HepG2 (cell line): ENCODE results near the gene CDX1. TPM values are rescaled to one million over a fixed set of nuclear protein-coding genes. Genes with fewer than 3 reads are reported as not detected.
A peak's percentile ranks its signal among the peaks of the same experiment; 100 is the strongest.

Experiments
- BRD4 ChIP-seq: sonication (generic); formaldehyde crosslinking; IDR thresholded peaks from 2 replicates; pipeline ENCODE4 v1.4.0; 2020; ENCODE audit warnings: missing genetic modification reagents
- CEBPG ChIP-seq: IDR thresholded peaks from 2 replicates; pipeline ENCODE4 v1.6.1; 2016
- HNRNPL ChIP-seq: fragments of 200-400 bp; formaldehyde crosslinking; IDR thresholded peaks from 2 replicates; pipeline ENCODE4 v1.6.1; 2017; ENCODE audit warnings: mild to moderate bottlenecking, low read depth, low read length
- PHB2 ChIP-seq: fragments of 450-650 bp; IDR thresholded peaks from 2 replicates; pipeline ENCODE4 v1.6.1; 2018; ENCODE audit not compliant: partially characterized antibody
- PHF21A ChIP-seq: sonication (generic); formaldehyde crosslinking; IDR thresholded peaks from 2 replicates; pipeline ENCODE4 v1.5.0; 2020; ENCODE audit warnings: mild to moderate bottlenecking, missing genetic modification reagents
- PPARG ChIP-seq: conservative IDR thresholded peaks from 2 replicates; pipeline ENCODE4 v1.6.1; 2016; ENCODE audit warnings: missing biosample characterization, missing genetic modification reagents
- SNAI1 ChIP-seq: sonication (generic); formaldehyde crosslinking; IDR thresholded peaks from 2 replicates; pipeline ENCODE4 v1.5.0; 2020; ENCODE audit warnings: mild to moderate bottlenecking, missing genetic modification reagents, borderline replicate concordance
- TOE1 ChIP-seq: sonication (generic); formaldehyde crosslinking; IDR thresholded peaks from 2 replicates; pipeline ENCODE4 v1.4.0; 2020; ENCODE audit warnings: mild to moderate bottlenecking, missing genetic modification reagents
- ZNF24 ChIP-seq: fragments of 450-650 bp; IDR thresholded peaks from 2 replicates; pipeline ENCODE4 v1.6.1; 2017; ENCODE audit warnings: antibody characterized with exemption, mild to moderate bottlenecking
- ZNF510 ChIP-seq: sonication (generic); formaldehyde crosslinking; IDR thresholded peaks from 2 replicates; pipeline ENCODE4 v1.4.0; 2020; ENCODE audit warnings: low read depth, mild to moderate bottlenecking, missing genetic modification reagents
- ZNF616 ChIP-seq: sonication (generic); formaldehyde crosslinking; IDR thresholded peaks from 2 replicates; pipeline ENCODE4 v1.5.0; 2020; ENCODE audit warnings: low read depth, mild to moderate bottlenecking, missing genetic modification reagents
- ZNF776 ChIP-seq: sonication (generic); formaldehyde crosslinking; IDR thresholded peaks from 2 replicates; pipeline ENCODE4 v1.4.0; 2020; ENCODE audit warnings: mild to moderate bottlenecking, missing genetic modification reagents
- ZZZ3 ChIP-seq: sonication (generic); formaldehyde crosslinking; IDR thresholded peaks from 2 replicates; pipeline ENCODE4 v1.4.0; 2020; ENCODE audit warnings: missing genetic modification reagents, mild to moderate bottlenecking, borderline replicate concordance
- polyA plus RNA-seq, 8 experiments: library from polyadenylated mRNA; depleted of rRNA in 3 of 8; stranded (reverse) in 7 of 8; unstranded in 1 of 8; fragments of >200 nt; fragmentation: Illumina TruSeq in 4 of 8; extraction: Trizol in 4 of 8; gene quantifications; 2 replicates each; pipeline versions ENCODE4 v1.2.1 to v1.2.3, GENCODE V29; 2011 to 2016; ENCODE audit warnings: low read depth in 4 of 8, missing spikeins in 1 of 8, mixed read lengths in 1 of 8; ENCODE audit not compliant: insufficient read depth in 1 of 8
- total RNA-seq, 5 experiments: library from RNA; depleted of rRNA; stranded (reverse); fragments of >200 nt; fragmentation: Illumina TruSeq; extraction: Trizol; gene quantifications; 2 replicates each; pipeline ENCODE4 v1.2.3, GENCODE V29; 2016; ENCODE audit warnings: low read depth in 1 of 5
- TF ChIP-seq, protein P1 (sequence below): sonication (generic); formaldehyde crosslinking; IDR thresholded peaks from 2 replicates; pipeline ENCODE4 v1.4.0; 2020; ENCODE audit warnings: missing genetic modification reagents, borderline replicate concordance
- TF ChIP-seq, protein P2 (sequence below): sonication (generic); formaldehyde crosslinking; IDR thresholded peaks from 2 replicates; pipeline ENCODE4 v1.4.0; 2020; ENCODE audit warnings: missing genetic modification reagents
- TF ChIP-seq, protein P3 (sequence below): sonication (generic); formaldehyde crosslinking; IDR thresholded peaks from 2 replicates; pipeline ENCODE4 v1.4.0; 2020; ENCODE audit warnings: missing genetic modification reagents
- TF ChIP-seq, protein P4 (sequence below): sonication (generic); formaldehyde crosslinking; IDR thresholded peaks from 2 replicates; pipeline ENCODE4 v1.9.0; 2021; ENCODE audit warnings: missing genetic modification reagents, mild to moderate bottlenecking, borderline replicate concordance

CDX1 gene
- total and polyA plus RNA-seq, 2 of the 13 experiments (the other 11 are each of a cell fraction or from before 2014, with no cell fraction given): not detected

DNA sequence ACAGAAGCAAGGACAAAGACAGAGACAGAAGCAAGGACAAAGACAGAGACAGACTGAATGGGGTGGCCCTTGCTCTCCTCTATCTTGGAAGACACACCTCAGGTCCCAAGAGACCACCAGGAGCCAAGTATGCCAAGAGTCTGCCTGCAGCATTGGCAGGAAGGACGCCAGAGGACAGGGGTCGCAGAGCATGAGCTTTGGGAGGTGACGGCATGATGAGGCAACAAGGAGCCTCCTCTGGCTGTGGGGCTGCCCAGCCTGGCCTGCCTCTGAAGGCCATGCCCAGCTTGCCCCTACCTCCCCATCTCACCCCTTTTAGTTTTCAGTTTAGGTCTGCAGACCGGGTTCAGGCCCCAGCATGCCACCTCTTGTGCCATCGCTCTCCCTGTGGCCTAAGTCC is 28.6 kb upstream of the CDX1 start (continued):
- TF ChIP-seq, protein P1, sequence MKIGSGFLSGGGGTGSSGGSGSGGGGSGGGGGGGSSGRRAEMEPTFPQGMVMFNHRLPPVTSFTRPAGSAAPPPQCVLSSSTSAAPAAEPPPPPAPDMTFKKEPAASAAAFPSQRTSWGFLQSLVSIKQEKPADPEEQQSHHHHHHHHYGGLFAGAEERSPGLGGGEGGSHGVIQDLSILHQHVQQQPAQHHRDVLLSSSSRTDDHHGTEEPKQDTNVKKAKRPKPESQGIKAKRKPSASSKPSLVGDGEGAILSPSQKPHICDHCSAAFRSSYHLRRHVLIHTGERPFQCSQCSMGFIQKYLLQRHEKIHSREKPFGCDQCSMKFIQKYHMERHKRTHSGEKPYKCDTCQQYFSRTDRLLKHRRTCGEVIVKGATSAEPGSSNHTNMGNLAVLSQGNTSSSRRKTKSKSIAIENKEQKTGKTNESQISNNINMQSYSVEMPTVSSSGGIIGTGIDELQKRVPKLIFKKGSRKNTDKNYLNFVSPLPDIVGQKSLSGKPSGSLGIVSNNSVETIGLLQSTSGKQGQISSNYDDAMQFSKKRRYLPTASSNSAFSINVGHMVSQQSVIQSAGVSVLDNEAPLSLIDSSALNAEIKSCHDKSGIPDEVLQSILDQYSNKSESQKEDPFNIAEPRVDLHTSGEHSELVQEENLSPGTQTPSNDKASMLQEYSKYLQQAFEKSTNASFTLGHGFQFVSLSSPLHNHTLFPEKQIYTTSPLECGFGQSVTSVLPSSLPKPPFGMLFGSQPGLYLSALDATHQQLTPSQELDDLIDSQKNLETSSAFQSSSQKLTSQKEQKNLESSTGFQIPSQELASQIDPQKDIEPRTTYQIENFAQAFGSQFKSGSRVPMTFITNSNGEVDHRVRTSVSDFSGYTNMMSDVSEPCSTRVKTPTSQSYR (CRISPR knock-in tag): no peak
- TF ChIP-seq, protein P2, sequence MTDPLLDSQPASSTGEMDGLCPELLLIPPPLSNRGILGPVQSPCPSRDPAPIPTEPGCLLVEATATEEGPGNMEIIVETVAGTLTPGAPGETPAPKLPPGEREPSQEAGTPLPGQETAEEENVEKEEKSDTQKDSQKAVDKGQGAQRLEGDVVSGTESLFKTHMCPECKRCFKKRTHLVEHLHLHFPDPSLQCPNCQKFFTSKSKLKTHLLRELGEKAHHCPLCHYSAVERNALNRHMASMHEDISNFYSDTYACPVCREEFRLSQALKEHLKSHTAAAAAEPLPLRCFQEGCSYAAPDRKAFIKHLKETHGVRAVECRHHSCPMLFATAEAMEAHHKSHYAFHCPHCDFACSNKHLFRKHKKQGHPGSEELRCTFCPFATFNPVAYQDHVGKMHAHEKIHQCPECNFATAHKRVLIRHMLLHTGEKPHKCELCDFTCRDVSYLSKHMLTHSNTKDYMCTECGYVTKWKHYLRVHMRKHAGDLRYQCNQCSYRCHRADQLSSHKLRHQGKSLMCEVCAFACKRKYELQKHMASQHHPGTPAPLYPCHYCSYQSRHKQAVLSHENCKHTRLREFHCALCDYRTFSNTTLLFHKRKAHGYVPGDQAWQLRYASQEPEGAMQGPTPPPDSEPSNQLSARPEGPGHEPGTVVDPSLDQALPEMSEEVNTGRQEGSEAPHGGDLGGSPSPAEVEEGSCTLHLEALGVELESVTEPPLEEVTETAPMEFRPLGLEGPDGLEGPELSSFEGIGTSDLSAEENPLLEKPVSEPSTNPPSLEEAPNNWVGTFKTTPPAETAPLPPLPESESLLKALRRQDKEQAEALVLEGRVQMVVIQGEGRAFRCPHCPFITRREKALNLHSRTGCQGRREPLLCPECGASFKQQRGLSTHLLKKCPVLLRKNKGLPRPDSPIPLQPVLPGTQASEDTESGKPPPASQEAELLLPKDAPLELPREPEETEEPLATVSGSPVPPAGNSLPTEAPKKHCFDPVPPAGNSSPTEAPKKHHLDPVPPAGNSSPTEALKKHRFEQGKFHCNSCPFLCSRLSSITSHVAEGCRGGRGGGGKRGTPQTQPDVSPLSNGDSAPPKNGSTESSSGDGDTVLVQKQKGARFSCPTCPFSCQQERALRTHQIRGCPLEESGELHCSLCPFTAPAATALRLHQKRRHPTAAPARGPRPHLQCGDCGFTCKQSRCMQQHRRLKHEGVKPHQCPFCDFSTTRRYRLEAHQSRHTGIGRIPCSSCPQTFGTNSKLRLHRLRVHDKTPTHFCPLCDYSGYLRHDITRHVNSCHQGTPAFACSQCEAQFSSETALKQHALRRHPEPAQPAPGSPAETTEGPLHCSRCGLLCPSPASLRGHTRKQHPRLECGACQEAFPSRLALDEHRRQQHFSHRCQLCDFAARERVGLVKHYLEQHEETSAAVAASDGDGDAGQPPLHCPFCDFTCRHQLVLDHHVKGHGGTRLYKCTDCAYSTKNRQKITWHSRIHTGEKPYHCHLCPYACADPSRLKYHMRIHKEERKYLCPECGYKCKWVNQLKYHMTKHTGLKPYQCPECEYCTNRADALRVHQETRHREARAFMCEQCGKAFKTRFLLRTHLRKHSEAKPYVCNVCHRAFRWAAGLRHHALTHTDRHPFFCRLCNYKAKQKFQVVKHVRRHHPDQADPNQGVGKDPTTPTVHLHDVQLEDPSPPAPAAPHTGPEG (CRISPR knock-in tag): peak; percentile 24; the same call in 1 of the 2 replicates
- TF ChIP-seq, protein P3, sequence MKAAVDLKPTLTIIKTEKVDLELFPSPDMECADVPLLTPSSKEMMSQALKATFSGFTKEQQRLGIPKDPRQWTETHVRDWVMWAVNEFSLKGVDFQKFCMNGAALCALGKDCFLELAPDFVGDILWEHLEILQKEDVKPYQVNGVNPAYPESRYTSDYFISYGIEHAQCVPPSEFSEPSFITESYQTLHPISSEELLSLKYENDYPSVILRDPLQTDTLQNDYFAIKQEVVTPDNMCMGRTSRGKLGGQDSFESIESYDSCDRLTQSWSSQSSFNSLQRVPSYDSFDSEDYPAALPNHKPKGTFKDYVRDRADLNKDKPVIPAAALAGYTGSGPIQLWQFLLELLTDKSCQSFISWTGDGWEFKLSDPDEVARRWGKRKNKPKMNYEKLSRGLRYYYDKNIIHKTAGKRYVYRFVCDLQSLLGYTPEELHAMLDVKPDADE: no peak
- TF ChIP-seq ZZZ3 (CRISPR knock-in tag): no peak
- TF ChIP-seq, protein P4, sequence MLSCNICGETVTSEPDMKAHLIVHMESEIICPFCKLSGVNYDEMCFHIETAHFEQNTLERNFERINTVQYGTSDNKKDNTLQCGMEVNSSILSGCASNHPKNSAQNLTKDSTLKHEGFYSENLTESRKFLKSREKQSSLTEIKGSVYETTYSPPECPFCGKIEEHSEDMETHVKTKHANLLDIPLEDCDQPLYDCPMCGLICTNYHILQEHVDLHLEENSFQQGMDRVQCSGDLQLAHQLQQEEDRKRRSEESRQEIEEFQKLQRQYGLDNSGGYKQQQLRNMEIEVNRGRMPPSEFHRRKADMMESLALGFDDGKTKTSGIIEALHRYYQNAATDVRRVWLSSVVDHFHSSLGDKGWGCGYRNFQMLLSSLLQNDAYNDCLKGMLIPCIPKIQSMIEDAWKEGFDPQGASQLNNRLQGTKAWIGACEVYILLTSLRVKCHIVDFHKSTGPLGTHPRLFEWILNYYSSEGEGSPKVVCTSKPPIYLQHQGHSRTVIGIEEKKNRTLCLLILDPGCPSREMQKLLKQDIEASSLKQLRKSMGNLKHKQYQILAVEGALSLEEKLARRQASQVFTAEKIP (CRISPR knock-in tag): no peak
- TF ChIP-seq PHF21A (CRISPR knock-in tag): no peak
- TF ChIP-seq PHB2: no peak
- TF ChIP-seq BRD4 (CRISPR knock-in tag): 0 out of 2 replicates have a peak, but pooled peaks have one; percentile 40
- TF ChIP-seq CEBPG (CRISPR knock-in tag): peak; percentile 20; the same call in 1 of the 2 replicates
- 0 out of 2 replicates have a peak, but pooled peaks have one; percentile 41 for TF ChIP-seq HNRNPL
- no peak for TF ChIP-seq PPARG (CRISPR knock-in tag)
- no peak for TF ChIP-seq TOE1 (CRISPR knock-in tag)
- TF ChIP-seq ZNF24: no peak
- 0 out of 2 replicates have a peak, but pooled peaks have one; percentile 46 for TF ChIP-seq SNAI1 (CRISPR knock-in tag)
- peak; percentile 68; the same call in 1 of the 2 replicates for TF ChIP-seq ZNF776 (CRISPR knock-in tag)
- 0 out of 2 replicates have a peak, but pooled peaks have one; percentile 48 for TF ChIP-seq ZNF616 (CRISPR knock-in tag)
- 0 out of 2 replicates have a peak, but pooled peaks have one; percentile 74 for TF ChIP-seq ZNF510
